Neural progenitor cell (in vitro differentiated cells): ENCODE measurements around the gene SLC16A14. TPM values are rescaled to one million over a fixed set of nuclear protein-coding genes. Genes with fewer than 3 reads are reported as not detected.

Source experiments
- DNase-seq: peaks from one replicate; pipeline ENCODE4 v3.0.0-alpha.2; 2016; ENCODE audit warnings: low spot score
- H2AFZ ChIP-seq: fragments of 200-600 bp; sonication (generic); replicated peaks from 2 replicates; pipeline ENCODE4 v1.6.1; 2016; ENCODE audit warnings: antibody characterized with exemption
- H3F3A ChIP-seq: fragments of 200-600 bp; sonication (generic); 2 replicates; pipeline ENCODE4 v1.6.1; 2016; ENCODE audit warnings: antibody characterized with exemption, low read depth
- H3K27ac ChIP-seq: fragments of 200-600 bp; sonication (generic); 2 replicates; pipeline ENCODE4 v1.5.1; 2016; ENCODE audit warnings: mild to moderate bottlenecking
- H3K27me3 ChIP-seq: fragments of 200-600 bp; sonication (generic); 2 replicates; pipeline ENCODE4 v1.6.1; 2016; ENCODE audit warnings: mild to moderate bottlenecking, moderate library complexity
- H3K36me3 ChIP-seq: fragments of 200-600 bp; sonication (generic); 2 replicates; pipeline ENCODE4 v1.5.1; 2016
- H3K4me1 ChIP-seq: fragments of 200-600 bp; sonication (generic); 2 replicates; pipeline ENCODE4 v1.6.1; 2016; ENCODE audit warnings: mixed run types
- H3K4me2 ChIP-seq: fragments of 200-600 bp; sonication (generic); 2 replicates; pipeline ENCODE4 v1.6.1; 2016
- H3K4me3 ChIP-seq: fragments of 200-600 bp; sonication (generic); 2 replicates; pipeline ENCODE4 v1.5.1; 2016
- H3K79me2 ChIP-seq: fragments of 200-600 bp; sonication (generic); 2 replicates; pipeline ENCODE4 v1.6.1; 2016; ENCODE audit warnings: low read depth
- H3K9ac ChIP-seq: fragments of 200-600 bp; sonication (generic); 2 replicates; pipeline ENCODE4 v1.6.1; 2016
- H3K9me3 ChIP-seq: fragments of 200-600 bp; sonication (generic); 2 replicates; pipeline ENCODE4 v1.5.1; 2016; ENCODE audit warnings: low read depth
- H4K20me1 ChIP-seq: fragments of 200-600 bp; sonication (generic); 2 replicates; pipeline ENCODE4 v1.6.1; 2016; ENCODE audit warnings: low read depth
- H3K27ac Mint-ChIP-seq: 3 replicates; pipeline ENCODE4 v1.8.0; 2021; ENCODE audit warnings: mixed read lengths
- H3K27me3 Mint-ChIP-seq: 2 replicates; pipeline ENCODE4 v1.8.0; 2022; ENCODE audit warnings: low read depth, mild to moderate bottlenecking, inconsistent platforms, moderate library complexity, mixed read lengths; ENCODE audit not compliant: insufficient read depth
- H3K36me3 Mint-ChIP-seq: 3 replicates; pipeline ENCODE4 v1.8.0; 2021; ENCODE audit warnings: mixed read lengths
- H3K4me1 Mint-ChIP-seq: 3 replicates; pipeline ENCODE4 v1.8.0; 2021; ENCODE audit warnings: mixed read lengths
- H3K4me3 Mint-ChIP-seq: 3 replicates; pipeline ENCODE4 v1.8.0; 2021; ENCODE audit warnings: mild to moderate bottlenecking, moderate library complexity, mixed read lengths
- H3K9me3 Mint-ChIP-seq: 3 replicates; pipeline ENCODE4 v1.8.0; 2020; ENCODE audit warnings: mixed read lengths
- EZH2 ChIP-seq: fragments of 200-600 bp; sonication (generic); IDR thresholded peaks from 2 replicates; pipeline ENCODE4 v1.6.1; 2017; ENCODE audit warnings: antibody characterized with exemption, mild to moderate bottlenecking, moderate library complexity
- EZH2phosphoT487 ChIP-seq: fragments of 200-600 bp; sonication (generic); IDR thresholded peaks from 2 replicates; pipeline ENCODE4 v1.6.1; 2017; ENCODE audit warnings: antibody characterized with exemption
- total RNA-seq: library from RNA; depleted of rRNA; stranded (reverse); fragments of >200 nt; gene quantifications from 2 replicates; pipeline ENCODE4 v1.2.3, GENCODE V29; 2015; ENCODE audit warnings: low replicate concordance
- TF ChIP-seq, protein P1 (sequence below): fragments of 200-600 bp; sonication (generic); IDR thresholded peaks from 2 replicates; pipeline ENCODE4 v1.5.1; 2017; ENCODE audit warnings: antibody characterized with exemption, mild to moderate bottlenecking

Gene SLC16A14
- total RNA-seq, 1 donor from 2014 or later: 12.4 TPM

DNA sequence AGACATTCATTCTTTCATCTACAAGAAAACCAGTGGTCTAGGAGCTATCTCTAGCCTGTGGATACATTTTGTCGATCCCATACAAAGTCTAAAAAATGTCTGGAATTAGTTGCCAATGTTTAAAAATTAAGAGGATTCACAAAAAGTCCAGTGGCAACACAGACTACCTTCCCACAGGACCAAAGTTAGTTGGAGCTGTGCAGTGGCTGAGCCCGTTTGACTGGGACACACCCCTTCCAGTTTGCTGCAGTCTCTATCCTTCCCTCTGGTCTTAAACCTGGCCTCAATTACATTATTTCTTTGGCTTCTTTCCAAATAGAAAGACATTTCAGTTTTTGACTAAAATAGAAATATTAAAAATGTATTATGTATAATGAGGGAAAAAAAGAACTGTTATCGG is 18.6 kb downstream of the SLC16A14 start:
- no peak overlapping the region for H3K9ac ChIP-seq
- no peak overlapping the region for H3K27ac ChIP-seq
- H3K36me3 Mint-ChIP-seq: peaks cover 9% of the 10 kb centered on the region
- DNase-seq: no peak
- H3K4me1 ChIP-seq: no peaks in the 10 kb centered on the region
- no peak overlapping the region for H3K27ac Mint-ChIP-seq
- no peak overlapping the region for H3K4me3 Mint-ChIP-seq
- H3F3A ChIP-seq: no peaks in the 10 kb centered on the region
- no peaks in the 10 kb centered on the region for H3K9me3 Mint-ChIP-seq
- no peaks in the 10 kb centered on the region for H3K27me3 ChIP-seq
- TF ChIP-seq, protein P1, sequence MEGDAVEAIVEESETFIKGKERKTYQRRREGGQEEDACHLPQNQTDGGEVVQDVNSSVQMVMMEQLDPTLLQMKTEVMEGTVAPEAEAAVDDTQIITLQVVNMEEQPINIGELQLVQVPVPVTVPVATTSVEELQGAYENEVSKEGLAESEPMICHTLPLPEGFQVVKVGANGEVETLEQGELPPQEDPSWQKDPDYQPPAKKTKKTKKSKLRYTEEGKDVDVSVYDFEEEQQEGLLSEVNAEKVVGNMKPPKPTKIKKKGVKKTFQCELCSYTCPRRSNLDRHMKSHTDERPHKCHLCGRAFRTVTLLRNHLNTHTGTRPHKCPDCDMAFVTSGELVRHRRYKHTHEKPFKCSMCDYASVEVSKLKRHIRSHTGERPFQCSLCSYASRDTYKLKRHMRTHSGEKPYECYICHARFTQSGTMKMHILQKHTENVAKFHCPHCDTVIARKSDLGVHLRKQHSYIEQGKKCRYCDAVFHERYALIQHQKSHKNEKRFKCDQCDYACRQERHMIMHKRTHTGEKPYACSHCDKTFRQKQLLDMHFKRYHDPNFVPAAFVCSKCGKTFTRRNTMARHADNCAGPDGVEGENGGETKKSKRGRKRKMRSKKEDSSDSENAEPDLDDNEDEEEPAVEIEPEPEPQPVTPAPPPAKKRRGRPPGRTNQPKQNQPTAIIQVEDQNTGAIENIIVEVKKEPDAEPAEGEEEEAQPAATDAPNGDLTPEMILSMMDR: no peak
- TF ChIP-seq EZH2: no peak
- no peak for TF ChIP-seq EZH2phosphoT487
- no peak overlapping the region for H2AFZ ChIP-seq
- H4K20me1 ChIP-seq: no peaks in the 10 kb centered on the region
- peaks cover 4% of the 10 kb centered on the region for H3K27me3 Mint-ChIP-seq
- no peaks in the 10 kb centered on the region for H3K79me2 ChIP-seq
- H3K9me3 ChIP-seq: no peaks in the 10 kb centered on the region
- H3K4me3 ChIP-seq: no peak overlapping the region
- no peaks in the 10 kb centered on the region for H3K4me1 Mint-ChIP-seq
- H3K4me2 ChIP-seq: no peak overlapping the region
- H3K36me3 ChIP-seq: no peaks in the 10 kb centered on the region

DNA sequence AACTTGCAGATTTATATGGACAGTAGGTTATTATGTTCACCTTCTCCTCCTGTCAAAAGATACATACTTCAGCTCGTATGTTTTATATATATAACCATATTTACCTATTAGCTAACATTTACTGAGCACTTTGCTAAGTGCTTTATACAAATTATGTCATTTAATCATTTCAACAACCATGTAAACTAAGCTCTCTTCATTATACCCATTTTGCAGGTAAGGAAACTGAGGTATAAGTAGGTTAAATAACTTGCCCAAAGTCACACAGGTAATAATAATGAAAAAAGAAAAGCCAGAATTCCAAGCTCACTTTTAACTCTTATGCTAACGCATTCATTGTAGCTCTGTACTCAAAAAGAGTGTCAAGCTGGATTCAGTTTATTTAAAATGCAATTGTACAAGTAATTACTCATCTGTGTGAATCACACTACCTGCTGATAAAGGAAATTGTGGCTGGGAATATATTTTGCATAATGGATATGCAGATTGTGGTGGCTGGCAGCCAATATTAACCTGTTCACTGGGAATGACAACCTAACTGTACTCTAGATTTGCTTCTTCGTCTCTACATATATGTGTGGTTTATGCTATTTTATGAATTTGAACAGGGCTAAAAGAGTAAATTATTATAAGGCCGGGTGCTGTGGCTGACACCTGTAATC is 20.6 kb downstream of the SLC16A14 start:
- no peak overlapping the region for H3K9ac ChIP-seq
- H3F3A ChIP-seq: no peaks in the 10 kb centered on the region
- Mint-ChIP-seq H3K36me3 (peaks cover 13% of the 10 kb centered on the region), H3K27me3 (peaks cover 4% of the 10 kb centered on the region), H3K9me3 (no peaks in the 10 kb centered on the region), H3K4me3 (no peak overlapping the region), H3K4me1 (no peaks in the 10 kb centered on the region), H3K27ac (no peak overlapping the region)
- no peak overlapping the region for H3K27ac ChIP-seq
- H3K79me2 ChIP-seq: no peaks in the 10 kb centered on the region
- no peaks in the 10 kb centered on the region for H3K36me3 ChIP-seq
- no peaks in the 10 kb centered on the region for H4K20me1 ChIP-seq
- H3K27me3 ChIP-seq: no peaks in the 10 kb centered on the region
- TF ChIP-seq, protein P1: no peak
- no peak for TF ChIP-seq EZH2
- no peak for TF ChIP-seq EZH2phosphoT487
- DNase-seq: no peak
- H3K4me2 ChIP-seq: no peak overlapping the region
- no peaks in the 10 kb centered on the region for H3K4me1 ChIP-seq
- H3K4me3 ChIP-seq: no peak overlapping the region
- H2AFZ ChIP-seq: no peak overlapping the region
- no peaks in the 10 kb centered on the region for H3K9me3 ChIP-seq

DNA sequence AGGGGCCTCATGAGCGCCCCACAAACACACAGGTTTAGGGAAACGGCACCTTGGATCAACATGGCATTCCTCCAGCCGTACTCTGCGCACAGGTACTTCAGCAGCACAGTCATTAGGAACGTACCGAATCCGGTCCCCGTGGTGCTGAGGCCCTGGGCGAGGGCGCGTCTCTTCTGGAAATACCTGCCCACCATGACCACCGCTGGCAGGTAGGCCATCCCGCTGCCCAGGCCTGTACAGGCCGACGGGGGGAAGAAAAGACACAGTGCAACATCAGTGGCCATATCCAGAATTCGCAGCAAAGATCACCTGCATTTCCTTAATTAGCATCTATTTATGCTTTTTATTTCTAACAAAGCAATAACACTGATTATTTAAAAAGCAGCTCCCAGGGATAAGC is 22.2 kb downstream of the SLC16A14 start:
- Histone ChIP-seq H3K4me1 (no peaks in the 10 kb centered on the region), H4K20me1 (no peaks in the 10 kb centered on the region), H3K4me2 (no peak overlapping the region), H2AFZ (no peak overlapping the region), H3K27ac (no peak overlapping the region), H3K36me3 (no peaks in the 10 kb centered on the region), H3K4me3 (no peak overlapping the region), H3K9me3 (no peaks in the 10 kb centered on the region), H3K9ac (no peak overlapping the region), H3K27me3 (no peaks in the 10 kb centered on the region), H3F3A (no peaks in the 10 kb centered on the region), H3K79me2 (no peaks in the 10 kb centered on the region)
- H3K36me3 Mint-ChIP-seq: peaks cover 18% of the 10 kb centered on the region
- no peak for DNase-seq
- H3K4me1 Mint-ChIP-seq: no peaks in the 10 kb centered on the region
- no peaks in the 10 kb centered on the region for H3K9me3 Mint-ChIP-seq
- H3K27ac Mint-ChIP-seq: no peak overlapping the region
- TF ChIP-seq, protein P1: no peak
- TF ChIP-seq EZH2: no peak
- no peak for TF ChIP-seq EZH2phosphoT487
- H3K27me3 Mint-ChIP-seq: no peaks in the 10 kb centered on the region
- H3K4me3 Mint-ChIP-seq: no peak overlapping the region
